GM18870 (cell line): ENCODE results near the gene ING5.
"Not testable (repeated sequence)": the region's sequence is repeated elsewhere in the genome, so short reads cannot be mapped to it uniquely, and the experiment has no call there.

Experiments used
- ATAC-seq: cut with Tn5 transposase; IDR thresholded peaks from one replicate; pipeline ENCODE4 v1.9.1; 2021; ENCODE audit warnings: moderate library complexity; ENCODE audit not compliant: unreplicated experiment

The ING5 gene

GRCh38 chr2:241701399-241702154 lies at the start of gene ING5:
Gene ING5, plus strand, starts transcription at chr2:241702039. Its CDS starts 27 bp downstream, at chr2:241702066.
- no peak for ATAC-seq

- no peak for ATAC-seq
These were observed 49.7 kb upstream of the ING5 start for GRCh38 chr2:241652142-241652541.

GRCh38 chr2:241652722-241653121 lies 49.1 kb upstream of the ING5 start:
- ATAC-seq = no peak

GRCh38 chr2:241653210-241653750 lies 48.6 kb upstream of the ING5 start:
- no peak for ATAC-seq

- ATAC-seq = no peak
These were observed 47.3 kb upstream of the ING5 start for GRCh38 chr2:241654551-241654950.

- no peak for ATAC-seq
These were observed 46.2 kb upstream of the ING5 start for GRCh38 chr2:241655516-241656189.

- ATAC-seq = no peak
These were observed 45.6 kb upstream of the ING5 start for GRCh38 chr2:241656190-241656741.

GRCh38 chr2:241657786-241658254 lies 44.0 kb upstream of the ING5 start:
- no peak for ATAC-seq

GRCh38 chr2:241658296-241658695 lies 43.5 kb upstream of the ING5 start:
- no peak for ATAC-seq

- no peak for ATAC-seq
These were observed 42.6 kb upstream of the ING5 start for GRCh38 chr2:241659150-241659739.

- ATAC-seq = no peak
These were observed 41.1 kb upstream of the ING5 start for GRCh38 chr2:241660593-241661213.

- ATAC-seq = not testable (repeated sequence)
These were observed 39.1 kb upstream of the ING5 start for GRCh38 chr2:241662731-241663130.

GRCh38 chr2:241665731-241666440 lies 36.0 kb upstream of the ING5 start:
- no peak for ATAC-seq

GRCh38 chr2:241666627-241667400 lies 35.0 kb upstream of the ING5 start:
- no peak for ATAC-seq

- no peak for ATAC-seq
These were observed 33.5 kb upstream of the ING5 start for GRCh38 chr2:241668354-241668753.

GRCh38 chr2:241668839-241669238 lies 33.0 kb upstream of the ING5 start:
- no peak for ATAC-seq

GRCh38 chr2:241670333-241671110 lies 31.3 kb upstream of the ING5 start:
- ATAC-seq = no peak

GRCh38 chr2:241671457-241672240 lies 30.2 kb upstream of the ING5 start:
- no peak for ATAC-seq
